Coronary artery (tissue), 2 donors: ENCODE results near the gene RERE.

ENCODE experiments used
- DNase-seq: peaks from one replicate; pipeline ENCODE4 v3.0.0-alpha.2; 2017; ENCODE audit warnings: low spot score
- H3K27ac ChIP-seq, 2 donors: fragments of 200-600 bp; sonication (generic); one replicate each; pipeline ENCODE4 v1.5.1; 2016 to 2019
- H3K4me3 ChIP-seq: fragments of 200-600 bp; sonication (generic); 2 replicates; pipeline ENCODE4 v1.5.1; 2016; ENCODE audit warnings: mild to moderate bottlenecking, moderate library complexity
- TF ChIP-seq, protein P1 (sequence below): fragments of 200-600 bp; sonication (generic); IDR thresholded peaks from one replicate; pipeline ENCODE4 v1.5.1; 2019; ENCODE audit warnings: antibody characterized with exemption

RERE gene

GRCh38 chr1:8343044-8343443 lies 474.4 kb downstream of the RERE start:
- TF ChIP-seq, protein P1, sequence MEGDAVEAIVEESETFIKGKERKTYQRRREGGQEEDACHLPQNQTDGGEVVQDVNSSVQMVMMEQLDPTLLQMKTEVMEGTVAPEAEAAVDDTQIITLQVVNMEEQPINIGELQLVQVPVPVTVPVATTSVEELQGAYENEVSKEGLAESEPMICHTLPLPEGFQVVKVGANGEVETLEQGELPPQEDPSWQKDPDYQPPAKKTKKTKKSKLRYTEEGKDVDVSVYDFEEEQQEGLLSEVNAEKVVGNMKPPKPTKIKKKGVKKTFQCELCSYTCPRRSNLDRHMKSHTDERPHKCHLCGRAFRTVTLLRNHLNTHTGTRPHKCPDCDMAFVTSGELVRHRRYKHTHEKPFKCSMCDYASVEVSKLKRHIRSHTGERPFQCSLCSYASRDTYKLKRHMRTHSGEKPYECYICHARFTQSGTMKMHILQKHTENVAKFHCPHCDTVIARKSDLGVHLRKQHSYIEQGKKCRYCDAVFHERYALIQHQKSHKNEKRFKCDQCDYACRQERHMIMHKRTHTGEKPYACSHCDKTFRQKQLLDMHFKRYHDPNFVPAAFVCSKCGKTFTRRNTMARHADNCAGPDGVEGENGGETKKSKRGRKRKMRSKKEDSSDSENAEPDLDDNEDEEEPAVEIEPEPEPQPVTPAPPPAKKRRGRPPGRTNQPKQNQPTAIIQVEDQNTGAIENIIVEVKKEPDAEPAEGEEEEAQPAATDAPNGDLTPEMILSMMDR, result no peak
- no peak for DNase-seq
- peak overlapping the region; percentile 92 to 93 for H3K27ac ChIP-seq
- peak overlapping the region; percentile 12 for H3K4me3 ChIP-seq

DNA sequence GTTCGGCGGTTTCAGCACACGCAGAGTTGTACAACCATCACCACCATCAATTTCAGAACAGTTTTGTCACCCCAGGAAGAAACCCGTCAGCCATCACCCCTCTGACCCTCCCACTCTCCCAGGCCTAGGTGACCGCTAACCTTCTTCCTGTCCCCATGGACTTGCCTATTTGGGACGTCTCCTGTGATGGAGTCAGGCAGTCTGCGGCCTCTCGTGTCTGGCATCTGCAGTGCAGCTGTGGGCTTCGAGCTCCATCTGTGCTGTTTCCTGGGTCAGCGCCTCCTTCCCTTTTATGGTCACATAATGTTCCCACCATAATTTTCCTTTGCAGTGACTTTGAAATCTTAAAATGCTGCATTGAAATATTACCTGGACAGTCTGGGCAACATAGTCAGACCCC lies 475.1 kb downstream of the RERE start:
- no peak for DNase-seq
- H3K27ac ChIP-seq, result peak overlapping the region; percentile 92 to 93
- TF ChIP-seq, protein P1, result no peak
- H3K4me3 ChIP-seq, result no peak overlapping the region

DNA sequence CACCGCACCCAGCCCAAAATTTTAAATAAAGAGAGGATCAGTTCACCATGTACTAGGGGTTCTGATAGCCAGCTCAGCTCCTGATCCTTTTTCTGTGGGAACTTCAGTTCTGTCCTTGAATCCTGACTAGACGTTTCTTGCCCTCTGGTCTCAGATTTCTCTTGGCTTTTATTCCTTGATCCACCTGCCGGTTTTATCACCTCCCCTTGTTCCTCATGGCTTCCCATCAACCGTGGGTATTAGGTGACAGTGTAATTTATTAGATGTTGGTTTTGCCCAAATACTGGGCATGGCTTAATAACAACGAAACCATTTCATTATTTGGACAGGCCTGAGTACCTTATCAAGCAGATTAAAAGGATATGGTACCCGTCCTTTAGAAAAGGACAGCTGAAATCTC lies 477.0 kb downstream of the RERE start:
- Histone ChIP-seq H3K4me3 (no peak overlapping the region), H3K27ac (no peak overlapping the region)
- TF ChIP-seq, protein P1, result no peak
- no peak for DNase-seq

GRCh38 chr1:8339203-8339600 lies 478.2 kb downstream of the RERE start:
- no peak for DNase-seq

DNA sequence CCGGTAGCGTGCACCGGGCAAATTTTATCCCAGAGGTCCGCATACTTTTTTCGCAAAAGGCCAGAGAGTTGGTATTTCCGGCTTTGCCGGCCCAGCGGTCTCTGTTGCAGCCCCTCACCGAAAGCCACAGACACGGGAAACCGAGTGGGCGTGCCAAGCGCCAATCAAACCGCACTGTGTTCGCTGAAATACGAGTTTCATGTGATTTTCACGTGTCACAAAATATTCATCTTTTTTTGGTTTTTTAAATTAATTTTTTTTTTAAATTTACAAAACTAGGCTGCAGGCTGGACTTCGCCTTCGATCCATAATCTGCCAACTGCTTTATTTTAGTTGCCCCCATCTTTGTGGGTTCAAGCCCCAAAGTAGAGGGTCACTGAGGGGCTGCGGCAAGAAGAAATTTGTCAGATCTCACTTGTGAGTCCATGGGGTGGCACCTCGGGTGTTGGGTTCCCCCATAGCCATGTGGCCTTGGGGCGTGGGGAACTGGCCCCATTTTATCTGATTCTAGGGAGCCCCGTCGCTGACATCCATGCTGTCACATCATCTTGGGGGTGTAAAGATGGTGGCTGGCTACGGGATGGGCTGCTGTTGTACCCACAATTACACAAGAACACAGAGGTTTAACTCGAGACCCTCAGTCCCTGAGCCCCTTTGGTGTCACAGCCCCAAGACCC lies 478.8 kb downstream of the RERE start:
- TF ChIP-seq, protein P1, result no peak
- DNase-seq, result no peak
- Histone ChIP-seq H3K27ac (no peak overlapping the region), H3K4me3 (no peak overlapping the region)

More at GRCh38 chr1:8339203-8339600, 478.2 kb downstream of the RERE start:
- TF ChIP-seq, protein P1, result no peak
- Histone ChIP-seq H3K4me3 (no peak overlapping the region), H3K27ac (no peak overlapping the region)

DNA sequence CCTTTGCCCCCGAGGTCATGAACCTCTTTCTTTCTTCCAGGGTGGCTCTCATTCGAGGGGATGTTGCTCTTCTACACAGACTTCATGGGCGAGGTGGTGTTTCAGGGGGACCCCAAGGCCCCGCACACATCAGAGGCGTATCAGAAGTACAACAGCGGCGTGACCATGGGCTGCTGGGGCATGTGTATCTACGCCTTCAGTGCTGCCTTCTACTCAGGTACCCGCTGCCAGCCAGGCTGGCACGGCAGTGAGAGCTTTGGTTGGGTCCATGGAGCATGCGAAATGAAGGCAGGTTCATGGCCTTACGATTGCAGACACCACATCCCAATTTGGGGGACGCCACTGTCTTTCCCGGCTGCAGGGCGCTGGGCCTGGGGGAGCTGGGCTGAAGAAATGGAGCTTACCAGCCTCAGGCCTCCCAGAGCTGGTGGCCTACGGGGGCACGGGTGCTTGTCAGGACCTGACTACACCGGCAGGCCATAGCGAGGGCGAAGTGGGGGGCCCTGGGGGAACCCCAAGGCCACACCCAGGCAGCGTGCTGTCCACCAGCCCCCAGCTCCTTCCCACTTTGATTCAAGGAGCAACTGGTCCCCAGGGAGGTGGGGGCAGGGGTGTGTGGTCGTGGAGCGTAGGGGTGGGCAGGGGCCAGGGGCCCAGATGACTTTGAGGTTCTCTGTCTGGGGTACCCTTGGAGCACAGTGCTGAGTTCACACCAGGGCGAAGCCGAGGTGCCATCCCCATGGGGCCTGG lies 479.5 kb downstream of the RERE start:
- no peak overlapping the region for H3K4me3 ChIP-seq
- TF ChIP-seq, protein P1, result no peak
- DNase-seq, result no peak
- H3K27ac ChIP-seq, result no peak overlapping the region

- no peak overlapping the region for H3K4me3 ChIP-seq
- no peak overlapping the region for H3K27ac ChIP-seq
- TF ChIP-seq, protein P1, result no peak
- DNase-seq, result no peak
Measured at GRCh38 chr1:8335246-8335645, 482.2 kb downstream of the RERE start.
